ENCODE measurements around the gene MEIKIN.

MEIKIN gene

DNA sequence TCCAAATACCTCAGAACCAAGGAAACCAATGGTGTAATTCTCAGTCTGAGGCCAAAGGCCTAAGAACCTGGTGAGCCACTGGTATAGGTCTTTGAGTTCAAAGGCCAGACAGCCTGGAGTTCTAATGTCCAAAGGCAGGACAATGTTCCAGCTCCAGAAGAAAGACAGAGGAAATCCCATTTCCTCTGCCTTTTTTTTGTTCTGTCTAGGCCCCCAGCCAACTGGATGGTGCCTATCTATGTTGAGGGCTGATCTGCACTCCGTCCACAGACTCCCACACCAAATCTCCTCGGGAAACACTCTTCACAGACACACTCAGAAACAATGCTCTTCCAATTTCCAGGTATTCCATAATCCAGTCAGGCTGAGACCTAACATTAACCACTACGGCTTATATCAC lies 178.8 kb downstream of the MEIKIN start:
- no peak for DNase-seq (ENCODE audit: low spot score)

DNA sequence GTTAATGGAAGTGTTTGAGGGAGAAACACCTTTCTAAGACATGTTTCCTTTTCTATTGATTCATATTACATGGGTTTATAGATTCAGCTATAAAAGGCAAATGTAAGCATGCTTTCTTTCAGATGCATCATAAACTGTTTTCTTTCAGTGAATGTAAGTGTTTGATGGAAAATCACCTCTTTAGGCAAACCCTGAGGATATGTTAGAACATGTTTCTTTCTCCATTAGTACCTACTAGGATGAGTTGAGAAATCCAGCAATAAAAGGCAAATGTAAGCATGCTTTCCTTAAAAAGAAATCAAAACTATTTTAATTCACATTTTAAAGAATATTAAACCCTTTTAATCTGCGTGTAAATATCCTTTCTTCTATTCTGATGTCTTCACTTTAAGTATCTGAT lies 180.2 kb downstream of the MEIKIN start:
- no peak for DNase-seq (ENCODE audit: low spot score)

DNA sequence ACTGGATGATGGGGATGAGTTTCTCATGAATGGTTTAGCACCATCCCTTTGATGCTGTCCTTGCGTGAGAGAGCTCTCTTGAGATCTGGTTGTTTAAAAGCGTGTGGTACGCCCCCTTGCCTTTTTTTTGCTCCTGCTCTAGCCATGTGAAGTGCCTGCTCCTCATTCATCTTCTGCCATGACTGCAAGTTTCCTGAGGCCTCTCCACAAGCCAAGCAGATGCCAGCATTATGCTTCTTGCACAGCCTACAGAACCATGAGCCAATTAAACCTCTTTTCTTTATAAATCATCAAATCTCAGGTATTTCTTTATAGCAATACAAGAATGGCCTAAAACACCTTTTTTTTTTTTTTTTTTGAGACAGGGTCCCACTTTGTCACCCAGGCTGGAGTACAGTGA lies 181.5 kb downstream of the MEIKIN start:
- no peak for DNase-seq (ENCODE audit: low spot score)

DNA sequence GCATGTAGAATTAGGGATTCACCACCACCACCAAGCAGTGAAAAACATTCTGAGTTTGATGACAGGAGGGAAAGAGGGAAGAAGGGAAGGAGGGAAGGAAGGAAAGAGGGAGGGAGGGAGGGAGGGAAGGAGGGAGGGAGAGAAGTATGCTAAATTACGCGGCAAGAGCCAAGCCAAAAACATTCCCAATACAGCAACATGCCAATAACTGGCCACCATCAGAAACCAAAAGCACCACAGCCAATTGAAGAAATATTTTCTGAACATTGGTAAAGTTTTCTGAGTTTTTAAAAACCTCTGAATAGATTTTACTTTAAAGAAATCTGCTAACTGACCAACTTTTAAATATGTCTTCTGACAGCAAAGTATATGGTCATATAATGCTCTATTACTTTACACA lies 184.7 kb downstream of the MEIKIN start:
- DNase-seq (ENCODE audit: low spot score) = no peak

DNA sequence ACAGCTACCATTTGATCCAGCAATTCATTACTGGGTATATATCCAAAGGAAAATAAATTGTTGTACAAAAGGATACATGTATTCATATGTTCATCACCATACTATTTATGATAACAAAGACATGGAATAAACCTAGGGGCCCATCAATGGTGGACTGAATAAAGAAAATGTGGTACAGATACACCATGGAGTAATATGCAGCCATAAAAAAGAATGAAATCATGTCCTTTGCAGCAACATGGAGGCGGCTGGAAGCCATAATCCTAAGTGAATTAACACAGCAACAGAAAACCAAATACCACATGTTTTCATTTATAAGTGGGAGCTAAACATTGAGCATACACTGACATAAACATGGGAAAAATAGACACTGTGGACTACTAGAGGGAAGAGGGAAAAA lies 185.8 kb downstream of the MEIKIN start:
- DNase-seq (ENCODE audit: low spot score) = no peak

DNA sequence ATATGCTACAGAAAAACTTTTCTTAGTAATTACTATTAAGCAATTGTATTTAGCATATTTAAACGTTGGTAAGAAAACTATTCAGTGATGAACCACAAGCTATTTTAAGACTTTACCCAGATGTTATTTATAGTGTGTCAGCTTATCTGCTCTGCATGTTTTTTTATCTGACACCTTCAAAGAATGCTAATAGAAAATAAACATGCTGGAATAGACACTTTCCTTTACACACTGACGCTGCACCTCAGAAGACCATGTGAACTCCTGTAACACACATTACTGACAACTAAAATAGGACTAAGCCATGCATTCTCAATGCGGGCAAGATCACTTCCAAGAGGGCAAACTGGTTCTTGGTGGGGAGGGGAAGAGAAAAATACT lies 187.0 kb downstream of the MEIKIN start:
- DNase-seq (ENCODE audit: low spot score) = no peak

DNA sequence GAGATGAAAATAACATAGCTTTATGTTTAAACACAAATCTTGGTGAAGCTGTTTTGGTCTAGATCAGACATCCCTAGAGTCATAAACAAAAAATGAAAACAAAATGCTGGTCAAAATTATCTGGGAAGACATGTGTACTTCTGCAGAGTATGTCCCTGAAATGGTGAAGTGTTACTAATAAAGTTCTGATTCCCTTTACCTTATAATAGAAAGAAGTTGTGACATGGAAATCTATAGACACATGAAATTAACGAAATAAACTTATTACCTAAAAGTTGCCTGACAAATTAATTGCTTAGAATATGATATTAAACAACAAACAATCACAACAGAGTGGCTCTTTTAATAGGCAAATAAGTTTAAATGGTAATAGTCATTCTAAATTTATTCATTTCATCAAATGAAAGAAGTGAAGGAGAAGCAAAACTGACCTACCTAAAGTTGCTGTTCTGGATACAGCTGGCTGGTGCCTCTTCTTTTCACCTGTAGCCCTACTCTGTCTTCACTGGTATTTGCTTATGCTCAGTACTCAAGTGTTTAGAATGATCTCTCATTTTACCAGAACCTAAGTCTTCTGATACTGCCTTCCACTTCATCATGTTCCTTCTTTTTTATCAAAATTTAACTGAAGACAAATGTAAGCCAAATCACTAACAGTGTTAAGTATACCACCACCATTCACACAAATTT lies 187.5 kb downstream of the MEIKIN start:
- no peak for DNase-seq (ENCODE audit: low spot score)

Measured in D341Med (cell line).